HS-5 (cell line): ENCODE measurements around the gene NYAP2.

Experiments
- DNase-seq: peaks from one replicate; pipeline ENCODE4 v3.0.0-alpha.2; 2012; ENCODE audit warnings: low read depth

The NYAP2 gene

DNA sequence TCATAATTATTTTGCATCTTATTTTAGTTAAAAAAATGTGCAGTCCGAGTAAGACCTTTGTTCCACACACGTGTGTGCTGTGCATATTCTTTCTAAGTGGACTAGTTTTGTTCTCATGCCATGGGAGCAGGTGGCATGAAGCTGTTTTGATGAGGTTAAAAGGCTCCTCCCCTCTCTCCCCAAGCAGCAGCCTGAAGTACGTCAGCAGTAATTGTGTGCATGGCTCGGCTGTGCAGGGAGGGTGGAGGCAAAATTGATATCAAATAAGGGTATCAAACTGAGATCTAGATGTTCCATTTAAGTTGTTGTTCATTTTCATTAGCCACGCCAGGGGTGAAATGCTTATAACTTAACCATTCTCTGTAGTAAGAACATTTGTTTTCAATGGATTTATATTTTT lies at the start of gene NYAP2:
TSS of gene NYAP2 (plus strand) at position 207 of the 400 bp plus-strand sequence. CDS start 9,171 bp downstream, outside the sequence.
- DNase-seq: no peak

DNA sequence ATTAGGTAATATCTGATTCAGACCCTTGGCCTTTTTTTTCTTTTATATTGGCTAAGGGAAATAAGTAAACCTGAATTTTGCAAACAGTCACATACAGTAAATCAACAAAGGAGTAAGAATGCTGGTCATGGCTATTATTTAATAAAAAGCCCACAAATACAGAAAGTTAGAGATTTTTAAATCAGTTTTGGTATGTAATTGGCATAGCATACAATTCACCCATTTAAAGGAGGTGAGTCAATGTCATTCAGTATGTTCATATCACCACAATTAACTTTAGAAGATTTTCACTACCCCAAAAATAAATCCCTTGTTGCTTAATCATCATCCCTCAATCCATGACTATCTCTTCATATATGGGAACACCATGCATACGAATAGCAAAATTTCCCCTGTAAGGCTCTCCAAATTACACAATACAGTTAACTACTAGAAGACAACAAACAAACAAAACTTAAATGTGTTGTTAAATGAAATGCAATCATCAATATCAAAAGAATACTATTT lies 45.9 kb upstream of the NYAP2 start:
- DNase-seq: no peak

DNA sequence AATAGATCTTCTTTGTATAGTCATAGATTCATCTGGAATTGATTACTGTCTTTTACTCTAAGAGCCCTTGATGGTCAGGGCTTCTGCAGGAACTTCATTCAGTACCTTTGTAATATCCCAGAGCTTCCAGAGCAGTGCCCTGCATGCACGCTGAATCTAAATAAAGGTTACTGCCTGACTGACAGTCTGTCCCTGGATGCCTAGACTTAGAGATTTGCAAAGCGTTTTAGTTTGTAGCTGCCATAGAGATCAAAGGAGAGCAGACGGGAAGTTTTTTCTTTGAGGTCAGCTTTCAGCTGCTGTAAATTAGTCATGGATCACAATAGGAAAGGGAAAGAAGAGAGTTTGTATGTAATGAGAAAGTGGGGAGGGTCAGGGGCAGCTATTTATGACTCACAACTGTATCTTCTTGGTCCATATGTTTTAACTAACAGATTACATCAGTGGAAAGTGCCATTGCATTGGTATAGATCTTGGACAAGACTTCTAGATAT lies 45.2 kb upstream of the NYAP2 start:
- peak; percentile 89 for DNase-seq

DNA sequence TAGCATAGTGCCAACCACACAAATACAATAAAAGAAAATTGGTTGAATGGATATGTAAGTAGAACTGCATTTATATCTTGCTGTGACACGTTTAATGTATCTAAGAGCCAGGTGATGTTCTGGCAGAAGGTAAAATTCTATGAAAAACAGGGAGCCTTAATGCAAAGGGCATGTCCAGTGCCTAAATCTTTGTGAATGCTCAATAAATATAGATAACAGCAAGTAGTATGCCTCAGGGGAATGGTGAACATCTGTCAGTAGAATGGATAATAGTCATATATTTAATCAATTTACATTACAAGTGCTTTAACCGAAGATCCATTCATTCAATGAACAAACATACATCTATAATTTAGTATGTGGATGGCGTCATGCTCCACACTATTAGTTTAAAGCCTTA lies 43.7 kb upstream of the NYAP2 start:
- no peak for DNase-seq

DNA sequence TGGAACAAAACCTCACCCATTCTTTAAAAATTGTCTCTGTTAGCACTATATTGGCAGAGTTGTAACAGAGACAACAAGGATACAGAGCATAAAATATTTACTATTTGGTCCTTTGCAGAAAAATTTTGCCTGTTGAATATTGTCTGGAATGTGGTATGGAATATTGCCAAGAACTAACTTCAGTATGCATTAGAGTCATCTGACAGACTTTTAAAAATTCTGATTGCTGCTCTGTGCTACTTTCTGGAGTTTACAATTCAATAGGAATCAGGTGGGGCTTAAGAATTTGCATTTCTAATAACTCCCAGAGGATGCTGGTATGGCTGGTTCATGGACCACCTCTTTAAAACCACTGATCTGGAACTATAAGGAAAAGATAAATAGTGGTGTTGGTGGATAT lies 32.8 kb upstream of the NYAP2 start:
- DNase-seq: no peak

DNA sequence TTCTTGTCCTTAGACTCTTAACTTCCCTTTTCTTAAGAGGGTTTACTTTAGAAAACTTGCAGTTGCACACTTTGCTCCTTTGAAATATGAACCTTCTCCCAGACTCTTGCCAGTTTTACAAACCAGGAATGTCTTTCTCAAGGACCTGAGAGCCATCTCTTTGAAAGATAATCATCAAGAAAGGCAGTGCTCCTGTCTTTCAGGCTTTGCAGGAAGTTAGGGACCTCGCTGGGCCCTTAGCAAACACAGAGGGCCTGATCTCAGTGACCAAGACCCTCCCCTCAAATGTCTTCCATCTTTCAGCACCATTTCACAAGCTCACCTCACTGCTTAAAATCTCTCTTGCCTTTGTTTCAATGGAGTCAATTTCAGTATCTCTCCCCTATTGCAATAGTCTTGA lies 32.0 kb upstream of the NYAP2 start:
- no peak for DNase-seq

DNA sequence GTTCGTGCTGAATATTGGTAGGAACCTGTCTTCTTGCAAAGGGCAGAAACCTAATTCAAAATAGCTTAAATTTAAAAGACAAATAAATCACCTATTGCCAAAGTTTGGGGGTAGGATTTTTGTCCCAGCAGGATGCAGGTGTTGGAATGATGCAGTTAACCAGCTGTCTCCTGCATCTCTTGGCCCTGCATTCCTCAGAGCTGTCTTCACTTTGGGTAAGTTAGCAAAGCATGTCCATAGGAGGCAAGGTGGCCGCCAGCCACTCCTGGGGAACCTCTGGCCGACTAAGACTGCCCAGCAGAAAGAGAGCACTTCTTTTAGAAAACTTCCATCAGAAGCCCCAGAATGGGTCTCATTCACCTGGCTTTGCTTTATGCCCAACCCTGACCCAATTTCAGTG lies 20.5 kb upstream of the NYAP2 start:
- DNase-seq: no peak

DNA sequence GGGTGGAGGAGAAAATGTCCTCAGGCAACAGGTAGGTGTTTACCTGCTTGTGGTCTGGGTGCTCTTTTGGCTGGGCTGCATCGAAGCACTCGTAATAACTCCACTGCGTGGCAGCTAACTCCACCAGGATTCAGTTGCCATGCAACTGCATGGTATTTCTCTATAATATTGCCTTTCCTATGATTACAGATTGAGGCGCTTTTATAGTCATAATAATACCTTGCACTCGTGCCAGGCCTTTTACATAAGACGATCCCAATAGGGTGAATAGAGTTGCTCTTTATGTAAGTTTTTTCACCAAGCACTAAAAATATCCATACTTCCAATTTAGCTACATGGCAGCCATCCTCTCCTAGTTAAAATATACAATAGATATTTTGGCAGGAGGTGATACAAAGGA lies 19.7 kb upstream of the NYAP2 start:
- no peak for DNase-seq

DNA sequence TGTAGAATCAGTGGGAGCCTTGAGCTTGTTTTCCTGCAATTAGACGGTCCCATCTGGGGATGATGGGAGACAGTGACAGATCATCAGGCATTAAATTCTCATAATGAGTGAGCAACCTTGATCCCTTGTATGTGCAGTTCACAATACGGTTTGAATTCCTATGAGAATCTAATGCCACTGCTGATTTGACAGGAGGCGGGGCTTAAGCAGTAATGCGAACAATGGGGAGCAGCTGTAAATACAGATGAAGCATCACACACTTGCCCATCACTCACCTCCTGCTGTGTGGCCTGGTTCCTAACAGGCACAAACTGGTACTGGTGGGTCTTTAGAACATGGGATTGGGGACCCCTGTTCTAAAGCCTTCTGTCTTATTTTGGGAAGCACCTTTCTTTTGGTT lies 17.9 kb upstream of the NYAP2 start:
- DNase-seq: no peak

DNA sequence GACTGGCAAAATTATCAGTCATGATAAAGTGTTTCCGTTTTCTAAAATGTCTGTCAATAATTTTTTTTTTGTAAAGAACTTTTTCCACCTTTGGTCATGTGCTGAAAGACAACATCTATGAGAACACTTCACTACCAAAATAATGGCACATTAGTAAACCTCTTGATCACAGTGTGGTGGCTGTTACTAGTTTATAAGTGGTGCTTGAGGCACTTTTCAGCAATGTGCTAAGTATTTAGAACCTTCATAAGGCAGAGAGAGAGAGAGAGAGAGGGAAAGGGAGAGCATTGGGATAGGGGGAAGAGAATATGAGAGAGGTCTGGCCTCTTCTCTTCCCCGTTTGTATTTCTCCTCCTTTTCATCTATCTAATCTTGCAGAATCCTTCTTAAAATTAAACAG lies 1.1 kb upstream of the NYAP2 start:
- no peak for DNase-seq

DNA sequence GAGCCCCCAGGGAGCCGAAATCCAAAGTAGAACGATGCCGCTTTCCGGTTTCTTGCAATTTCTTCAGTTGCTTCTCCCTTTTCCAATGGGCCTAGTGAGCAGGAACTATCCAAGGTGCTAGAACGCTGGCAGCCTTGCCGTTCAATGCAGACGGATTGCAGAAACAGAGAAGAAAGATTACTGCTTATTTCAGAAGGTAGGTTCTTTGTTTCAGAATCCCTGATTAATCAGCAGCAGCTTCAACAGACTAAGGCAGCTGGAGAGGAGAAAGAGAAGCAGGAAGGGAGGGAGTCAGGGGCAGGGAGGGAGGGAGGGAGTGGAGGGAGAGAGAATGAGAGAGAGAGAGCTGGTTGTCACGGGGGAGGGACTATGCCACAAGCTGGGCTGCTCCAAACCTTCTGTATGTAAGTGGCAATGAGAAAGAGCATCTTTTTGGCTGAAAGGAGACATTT lies 576 bp downstream of the NYAP2 start:
- DNase-seq: peak; percentile 4

DNA sequence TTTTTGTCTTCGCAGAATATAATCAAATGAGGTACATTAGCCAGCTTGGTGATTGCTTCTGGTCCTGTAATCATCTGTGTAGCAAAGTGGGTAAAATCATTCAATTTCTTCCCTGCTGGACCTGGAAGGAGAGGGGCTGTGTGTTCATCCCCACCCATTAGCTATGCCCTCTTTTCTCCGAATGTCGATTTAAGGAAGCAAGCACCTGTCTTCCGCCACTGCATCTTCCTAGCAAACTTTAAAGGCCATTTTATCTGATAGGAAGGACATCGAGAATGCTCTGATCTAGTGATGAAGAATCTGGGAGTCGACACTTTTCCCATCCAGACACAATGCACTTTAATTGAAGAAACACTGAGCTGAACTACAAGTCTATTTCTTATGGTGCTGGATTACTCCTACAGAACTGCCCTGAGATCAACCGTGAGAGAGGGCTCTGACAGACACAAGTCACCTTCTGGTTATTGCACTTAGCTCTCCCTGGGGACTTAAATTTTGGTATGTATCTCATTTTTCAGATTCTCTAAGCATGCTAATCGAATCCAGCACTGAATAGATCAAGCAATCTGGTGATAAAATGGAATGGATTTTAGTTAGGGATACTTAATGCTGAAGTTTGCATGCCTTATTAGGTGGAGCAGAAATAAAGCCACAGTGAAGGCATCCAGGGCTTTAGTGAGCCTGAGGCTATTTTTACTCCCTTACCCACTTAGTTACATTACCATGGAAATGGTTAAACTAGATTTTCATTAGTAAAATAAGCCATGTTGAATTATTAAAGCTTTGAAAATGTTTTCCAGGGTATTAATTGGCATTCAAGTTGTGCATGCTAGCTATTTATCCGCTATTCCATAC lies 1.3 kb downstream of the NYAP2 start:
- DNase-seq: no peak

DNA sequence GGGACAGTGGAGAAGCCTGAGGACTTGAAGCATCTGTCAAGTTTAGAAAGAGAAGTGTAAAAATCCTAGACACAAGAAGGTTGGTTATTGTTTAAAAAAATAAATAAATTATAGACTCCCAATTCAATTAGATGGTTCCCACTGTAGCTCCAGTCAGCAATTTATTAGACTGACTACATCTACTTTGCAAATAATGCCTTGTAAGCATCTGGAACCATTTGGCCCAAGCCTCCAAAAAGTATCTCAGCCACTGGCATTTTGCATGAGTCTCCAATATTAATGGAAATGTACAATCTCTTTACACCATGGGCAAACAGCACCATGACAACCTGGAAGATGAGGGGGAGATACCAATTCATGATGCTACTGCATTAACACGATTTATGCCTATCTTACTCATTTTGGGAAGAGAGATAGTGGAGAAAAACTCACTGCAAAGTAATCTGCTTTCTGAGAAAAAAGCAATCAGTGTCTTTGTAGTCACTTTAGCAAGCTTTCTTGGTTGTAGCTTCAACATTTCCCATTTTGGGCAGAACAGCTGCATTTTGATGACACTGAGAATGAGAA lies 2.8 kb downstream of the NYAP2 start:
- DNase-seq: no peak

DNA sequence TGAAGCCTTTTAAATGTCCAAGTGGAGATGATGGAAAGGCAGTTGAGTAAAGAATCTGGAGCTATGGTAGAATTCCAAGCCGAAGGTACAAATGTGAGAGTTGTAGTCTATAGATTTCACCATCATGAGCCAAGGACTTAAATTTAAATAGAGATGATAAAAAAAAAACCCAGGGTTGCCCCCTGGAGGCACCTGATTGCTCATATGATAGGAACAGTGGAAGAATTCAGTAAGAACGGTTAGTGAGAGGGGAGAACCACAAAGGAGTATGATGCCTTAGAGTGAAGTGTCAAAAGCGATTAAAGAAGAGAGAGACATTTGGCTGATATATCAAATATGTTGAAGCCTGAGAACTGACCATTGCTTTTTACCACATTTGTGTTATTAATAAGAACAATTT lies 11.9 kb downstream of the NYAP2 start:
- no peak for DNase-seq

DNA sequence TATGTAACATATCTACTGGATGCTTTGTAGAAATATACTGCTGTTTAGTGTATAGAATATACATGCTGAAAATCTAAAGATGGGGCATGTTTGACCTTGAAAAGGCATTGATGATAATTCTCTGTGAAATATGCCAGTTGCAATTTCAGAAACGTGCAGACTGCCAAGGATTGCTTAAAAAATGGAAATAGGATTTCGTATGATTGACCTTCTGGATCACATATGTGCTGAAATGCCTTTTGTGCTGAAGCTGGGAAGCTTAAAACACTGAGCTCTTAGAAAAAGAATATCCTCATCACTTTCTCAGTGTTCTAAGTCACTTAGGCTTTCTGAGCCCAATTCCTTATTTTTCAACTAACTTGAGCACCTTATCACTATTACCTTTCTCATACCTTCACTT lies 14.3 kb downstream of the NYAP2 start:
- no peak for DNase-seq

DNA sequence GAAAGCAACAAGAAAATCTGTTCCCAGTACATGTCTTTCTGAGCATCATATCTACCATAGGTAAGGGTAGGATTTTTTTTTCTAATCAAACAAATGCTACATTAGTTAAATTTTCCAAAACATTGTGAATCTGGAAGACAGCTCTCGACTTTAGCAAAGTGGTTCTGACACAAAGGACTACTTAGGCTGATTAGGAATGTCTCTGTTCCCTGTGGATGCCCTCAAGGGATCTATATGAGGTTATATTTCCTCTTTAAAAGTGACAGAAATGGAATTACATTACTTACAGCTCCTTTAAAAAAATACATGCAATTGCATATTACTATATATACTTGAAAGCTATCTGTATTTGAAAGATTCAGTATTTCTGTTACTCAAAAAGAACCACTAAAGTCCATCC lies 15.4 kb downstream of the NYAP2 start:
- no peak for DNase-seq

DNA sequence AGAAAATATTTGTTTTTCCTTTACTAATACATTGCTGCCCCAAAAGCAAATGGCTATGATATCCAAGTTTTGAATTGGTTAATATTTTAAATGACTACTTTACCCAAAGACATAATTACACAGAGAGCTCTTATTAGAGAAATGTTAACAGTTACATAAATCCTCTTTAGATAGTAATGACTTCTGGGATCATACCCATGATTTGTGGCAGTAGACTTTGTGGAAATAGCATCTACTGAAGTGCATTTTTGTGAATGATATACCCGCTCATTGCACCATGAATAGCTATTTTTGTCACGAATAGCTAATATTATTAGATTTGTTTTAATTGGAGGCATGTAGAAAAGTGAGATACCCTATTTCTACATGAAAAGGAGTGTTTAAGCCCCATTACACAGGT lies 15.8 kb downstream of the NYAP2 start:
- no peak for DNase-seq

DNA sequence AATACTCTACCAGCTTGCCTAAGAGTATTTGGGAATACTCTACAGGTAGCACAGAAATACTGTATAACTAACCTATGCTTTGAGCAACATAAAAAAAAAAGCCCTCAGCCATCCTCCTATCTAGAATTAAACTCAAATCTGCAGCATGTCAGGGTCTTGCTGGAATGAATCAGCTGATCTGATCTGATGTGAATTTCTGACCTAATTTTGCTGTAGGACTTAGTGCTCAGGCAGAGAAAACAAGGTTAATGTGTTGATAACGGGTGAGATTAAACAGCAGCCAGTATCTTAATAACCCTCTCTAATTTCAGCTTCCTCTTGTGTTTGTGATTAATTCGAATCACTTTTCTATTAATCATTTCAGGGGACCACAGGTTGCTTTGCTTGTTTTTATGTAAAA lies 16.3 kb downstream of the NYAP2 start:
- DNase-seq: no peak

DNA sequence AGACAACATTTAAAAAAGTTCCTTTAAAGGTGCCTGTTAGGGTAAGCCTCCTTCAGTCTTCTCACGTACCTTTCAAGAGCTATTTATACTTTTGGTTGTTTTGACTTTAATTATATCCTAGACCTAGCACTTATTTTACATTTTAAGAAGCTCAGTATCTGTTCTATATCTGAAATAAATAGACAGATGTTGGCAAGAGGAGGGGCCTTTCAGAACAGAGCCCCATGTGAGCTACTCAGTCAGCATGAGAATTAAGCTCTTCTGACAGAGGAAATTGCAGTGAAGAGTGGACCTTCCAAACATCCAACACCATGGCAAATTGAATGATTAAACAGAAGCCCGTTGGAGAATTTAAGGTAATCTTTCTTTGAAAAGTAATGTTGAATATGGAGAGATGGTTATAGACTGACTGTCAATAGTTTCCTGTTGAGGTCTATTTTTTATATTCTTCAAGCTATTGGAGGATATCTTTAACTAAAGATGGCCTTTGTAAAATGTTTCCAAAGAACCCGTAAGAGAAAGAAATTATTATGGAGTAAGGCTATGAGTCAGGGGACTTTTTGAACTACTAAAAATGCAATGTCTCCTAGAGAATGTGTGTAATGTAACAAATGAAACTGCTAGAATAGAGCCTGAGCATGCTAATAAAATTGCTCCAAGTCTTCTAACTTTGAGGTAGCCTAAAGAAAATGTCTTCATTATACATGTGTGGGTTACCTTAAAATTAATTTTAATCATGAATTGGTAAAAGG lies 17.3 kb downstream of the NYAP2 start:
- DNase-seq: no peak

DNA sequence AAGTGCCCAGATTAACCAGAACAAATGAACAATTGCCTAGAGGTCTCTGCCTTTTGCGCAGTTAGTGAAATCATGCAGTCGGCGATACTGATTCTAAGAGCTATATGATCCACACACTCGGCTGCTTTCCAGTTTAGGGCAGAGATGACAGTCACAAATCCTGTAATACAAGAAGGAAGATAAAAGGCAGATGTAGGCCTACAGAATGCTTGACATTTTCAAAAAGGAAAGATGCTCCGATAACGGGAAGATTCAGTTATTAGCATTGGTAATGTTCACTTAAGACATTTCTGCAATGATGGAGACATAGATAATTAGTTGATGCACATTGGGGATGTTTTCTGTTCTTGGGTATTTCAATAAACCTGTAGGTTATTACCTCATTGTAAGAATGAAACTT lies 19.5 kb downstream of the NYAP2 start:
- DNase-seq: no peak

DNA sequence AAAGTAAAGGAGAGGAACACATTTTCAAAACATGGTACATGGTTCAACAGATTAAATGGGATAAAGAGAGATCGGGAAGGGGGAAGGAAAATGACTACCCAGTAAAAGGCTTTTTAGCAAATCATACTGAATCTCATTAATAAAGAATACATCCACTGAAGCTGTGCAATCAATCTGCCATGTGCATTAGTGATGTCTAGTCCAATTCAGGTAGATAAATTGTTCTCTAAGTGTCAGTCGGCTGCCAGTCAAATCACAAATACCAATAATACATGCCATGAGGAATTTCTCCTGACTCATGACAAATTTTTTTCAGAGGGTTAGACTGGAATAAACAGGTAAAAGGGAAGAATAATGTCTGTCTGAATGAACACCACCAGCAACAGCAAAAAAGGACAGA lies 22.6 kb downstream of the NYAP2 start:
- DNase-seq: no peak

DNA sequence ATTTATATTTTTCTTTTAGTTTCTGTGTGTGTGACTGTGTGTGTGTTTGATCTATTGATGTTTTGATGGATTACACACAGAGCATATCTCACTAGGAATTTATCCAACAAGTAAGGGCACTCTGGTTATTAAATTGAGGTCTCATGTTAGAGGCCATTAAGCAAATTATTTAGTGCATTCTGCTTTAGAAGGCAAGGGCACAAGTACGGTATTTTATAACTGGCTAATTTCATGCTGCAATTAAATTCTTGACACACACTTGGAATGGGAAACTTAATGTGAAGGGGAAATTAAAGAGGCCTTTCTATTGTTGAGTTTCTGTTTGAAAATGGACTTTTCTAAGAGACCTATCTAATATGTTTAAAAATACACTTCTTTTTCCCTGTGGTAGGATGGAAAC lies 25.8 kb downstream of the NYAP2 start:
- no peak for DNase-seq

DNA sequence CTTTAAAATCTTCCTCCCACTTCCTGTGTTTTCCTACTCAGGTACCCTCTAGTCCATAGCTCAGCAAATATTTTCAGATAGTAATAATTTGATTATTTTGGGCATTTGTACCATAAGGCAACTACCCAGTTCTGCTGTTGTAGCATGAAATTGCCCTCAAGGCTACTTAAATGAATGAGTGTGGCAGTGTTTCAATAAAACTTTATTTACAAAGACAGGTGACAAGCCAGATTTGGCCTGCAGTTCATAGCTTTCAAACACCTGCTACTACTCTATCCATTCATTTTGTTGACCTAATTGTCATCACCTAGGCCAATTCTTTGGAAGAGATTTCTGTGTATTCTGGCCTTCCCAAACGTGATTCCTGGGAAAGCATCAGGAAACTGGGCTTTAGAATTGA lies 28.9 kb downstream of the NYAP2 start:
- no peak for DNase-seq
